Inferior parietal cortex (tissue), 1 donor: ENCODE data around the gene EFS.
A peak's percentile ranks its signal among the peaks of the same experiment; 100 is the strongest.

Experiments
- DNase-seq: peaks from one replicate; pipeline ENCODE4 v3.0.0-alpha.2; 2016; ENCODE audit errors: extremely low spot score

Gene EFS

DNA sequence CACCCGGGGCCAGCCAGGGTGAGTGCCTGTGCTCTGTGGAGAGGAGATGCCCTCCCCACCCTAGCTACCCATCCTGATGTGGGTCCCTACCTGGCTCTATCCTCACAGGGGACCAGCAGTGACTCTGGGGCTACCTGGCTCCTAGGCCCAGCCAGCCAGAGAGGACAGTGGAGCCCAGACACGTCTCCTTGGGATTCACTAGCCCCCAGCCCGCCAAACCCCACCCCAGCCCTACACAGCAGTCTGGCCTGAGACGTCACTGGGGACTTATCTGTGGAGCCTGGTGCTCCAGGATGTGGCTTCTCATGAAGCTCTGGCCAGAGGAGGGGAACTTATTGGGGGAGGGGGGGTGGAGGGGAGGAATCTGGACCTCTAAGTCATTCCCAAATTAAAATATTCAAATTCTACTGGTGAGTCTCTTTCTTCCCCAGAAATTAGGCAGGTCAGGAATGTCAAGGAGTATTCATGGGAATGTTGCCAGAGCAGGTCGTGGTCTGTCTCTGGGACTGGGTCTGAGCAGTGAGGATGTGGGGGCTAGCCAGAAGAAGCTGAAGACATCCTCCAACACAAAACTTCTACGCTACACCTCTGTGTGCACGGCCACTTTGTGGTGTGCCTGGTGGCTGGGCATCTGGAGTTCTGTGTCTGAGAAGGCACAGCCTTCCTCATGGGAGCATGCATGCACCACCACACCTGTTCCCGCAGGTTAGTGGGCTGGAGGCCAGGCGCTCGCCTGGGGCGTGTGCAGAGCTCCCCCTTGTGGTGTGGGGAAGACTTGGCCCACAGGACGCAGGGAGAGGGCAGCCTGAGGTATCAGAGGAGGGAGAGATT, 14.6 kb upstream of the EFS start:
- peak; percentile 36 for DNase-seq

DNA sequence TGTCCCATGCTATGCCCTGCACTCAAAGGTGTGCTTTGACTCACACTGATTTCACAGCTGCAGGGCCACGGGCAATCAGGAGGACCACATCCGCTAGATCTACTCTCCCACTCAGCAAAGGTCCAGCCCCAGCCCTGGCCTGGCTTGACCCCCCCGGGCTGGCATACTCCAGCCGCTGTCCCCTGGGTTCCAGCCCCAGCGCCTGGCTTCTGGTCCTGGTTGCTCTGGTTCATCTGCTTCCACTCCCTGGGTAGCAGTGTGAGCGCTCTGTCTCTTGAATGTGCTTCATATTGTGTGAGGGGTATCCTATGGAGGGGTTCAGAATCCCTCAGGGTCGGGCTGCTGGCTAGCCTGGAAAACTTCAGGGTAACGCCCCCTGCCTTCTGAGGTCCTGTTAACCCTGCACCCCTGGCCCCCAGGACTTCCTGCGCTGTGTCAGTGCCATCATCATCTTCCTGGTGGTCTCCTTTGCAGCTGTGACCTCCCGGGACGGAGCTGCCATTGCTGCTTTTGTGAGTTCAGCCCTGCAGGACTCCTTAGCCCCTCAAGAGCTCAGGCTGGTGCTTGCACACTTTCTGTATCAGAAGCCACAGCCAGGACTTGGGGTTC, 13.7 kb upstream of the EFS start:
- DNase-seq: no peak

DNA sequence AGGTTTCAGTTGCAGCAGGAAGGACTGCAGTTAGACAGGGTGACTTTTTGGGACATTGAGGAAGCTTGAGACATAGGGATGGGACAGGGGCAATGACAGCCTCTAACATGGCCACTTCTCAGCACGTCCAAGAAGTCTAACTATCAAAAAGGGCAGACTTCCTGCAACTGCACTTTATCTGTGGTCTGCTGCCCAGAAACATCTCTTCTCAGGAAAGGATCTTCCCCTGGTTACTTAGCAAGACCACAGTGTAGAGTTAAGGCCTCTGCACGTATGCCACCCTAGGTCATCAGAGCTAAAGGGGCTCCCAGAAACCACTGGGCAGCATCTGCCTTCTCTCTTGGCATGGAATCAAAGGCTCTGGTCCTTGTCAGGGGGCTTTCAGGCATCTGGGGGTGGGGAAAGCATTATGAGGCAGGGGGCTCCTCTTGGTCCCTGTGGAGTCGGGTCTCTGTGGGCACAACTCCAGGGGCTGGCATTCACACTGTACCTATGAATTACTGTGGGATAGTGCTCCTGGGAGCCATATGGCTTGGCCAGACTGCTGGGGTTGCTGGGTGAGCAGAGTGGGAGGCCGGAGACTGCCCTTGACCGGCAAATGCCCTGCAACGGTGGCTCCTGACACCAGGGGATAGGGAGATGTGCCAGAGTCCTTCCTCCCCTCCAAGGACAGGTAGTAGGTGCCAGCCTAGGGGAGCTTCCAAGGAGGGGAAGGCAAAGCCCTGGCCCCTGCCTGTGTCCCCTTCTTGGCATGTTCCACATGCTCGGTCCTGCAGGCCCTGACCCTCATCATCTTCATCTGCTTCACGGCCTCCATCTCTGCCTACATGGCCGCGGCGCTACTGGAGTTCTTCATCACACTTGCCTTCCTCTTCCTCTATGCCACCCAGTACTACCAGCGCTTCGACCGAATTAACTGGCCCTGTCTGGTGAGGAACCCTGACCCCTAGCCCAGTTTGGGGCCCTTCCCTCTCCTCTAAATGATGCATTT, 12.9 kb upstream of the EFS start:
- DNase-seq: peak; percentile 21

DNA sequence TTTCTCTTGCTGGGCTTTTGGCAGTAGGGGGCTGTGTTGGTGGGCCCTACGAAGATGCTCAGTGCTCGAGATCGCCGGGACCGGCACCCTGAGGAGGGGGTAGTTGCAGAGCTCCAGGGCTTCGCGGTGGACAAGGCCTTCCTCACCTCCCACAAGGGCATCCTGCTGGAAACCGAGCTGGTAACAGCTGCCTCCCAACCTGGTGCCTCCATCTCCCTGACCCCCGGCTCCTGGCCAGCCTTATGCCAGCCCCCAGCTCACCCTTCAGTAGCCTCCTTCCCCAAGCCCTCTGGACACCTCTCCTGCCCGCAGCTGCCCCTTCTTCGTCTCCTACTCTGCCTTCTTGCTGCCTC, 12.2 kb upstream of the EFS start:
- DNase-seq: no peak

DNA sequence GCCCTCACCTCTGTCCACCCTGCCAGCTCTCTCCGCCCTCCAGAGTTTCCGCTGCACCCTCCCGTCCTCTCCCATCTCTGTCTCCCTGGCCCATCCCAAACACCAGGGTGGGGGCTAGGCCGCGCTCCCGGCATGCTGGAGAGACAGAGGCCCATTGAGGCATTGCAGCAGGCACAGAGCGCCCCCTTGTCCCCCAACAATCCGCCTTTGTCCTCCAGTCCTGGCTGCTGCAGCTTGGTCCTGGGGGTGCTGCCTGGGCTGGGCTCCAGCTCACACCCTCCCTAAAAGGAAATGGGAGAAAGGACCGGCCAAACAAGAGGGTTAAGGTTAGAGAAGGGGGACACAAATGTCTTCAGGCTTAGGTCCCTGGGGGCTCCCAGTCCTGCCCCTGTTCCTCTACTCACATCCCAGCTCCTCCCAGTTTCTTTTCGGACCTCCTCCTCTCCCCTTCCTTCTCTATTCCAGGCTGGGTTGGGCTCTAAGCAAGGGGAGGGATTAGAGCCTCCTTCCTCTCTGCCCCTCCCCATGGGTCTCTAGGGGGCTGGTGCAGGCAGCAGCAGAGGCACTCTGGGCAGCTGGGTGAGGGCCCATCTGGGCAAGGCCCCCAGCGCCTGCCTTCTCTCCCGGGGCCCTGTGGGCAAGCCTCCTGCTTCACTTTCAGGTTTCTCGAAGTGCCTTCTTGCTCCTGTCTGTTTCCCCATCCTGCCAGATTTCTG, 11.7 kb upstream of the EFS start, which contains the start of gene CMTM5:
Gene CMTM5 (plus strand): TSS at position 565 of the 716 bp plus-strand sequence. CDS start 206 bp downstream, outside the sequence.
- DNase-seq: peak; percentile 83

DNA sequence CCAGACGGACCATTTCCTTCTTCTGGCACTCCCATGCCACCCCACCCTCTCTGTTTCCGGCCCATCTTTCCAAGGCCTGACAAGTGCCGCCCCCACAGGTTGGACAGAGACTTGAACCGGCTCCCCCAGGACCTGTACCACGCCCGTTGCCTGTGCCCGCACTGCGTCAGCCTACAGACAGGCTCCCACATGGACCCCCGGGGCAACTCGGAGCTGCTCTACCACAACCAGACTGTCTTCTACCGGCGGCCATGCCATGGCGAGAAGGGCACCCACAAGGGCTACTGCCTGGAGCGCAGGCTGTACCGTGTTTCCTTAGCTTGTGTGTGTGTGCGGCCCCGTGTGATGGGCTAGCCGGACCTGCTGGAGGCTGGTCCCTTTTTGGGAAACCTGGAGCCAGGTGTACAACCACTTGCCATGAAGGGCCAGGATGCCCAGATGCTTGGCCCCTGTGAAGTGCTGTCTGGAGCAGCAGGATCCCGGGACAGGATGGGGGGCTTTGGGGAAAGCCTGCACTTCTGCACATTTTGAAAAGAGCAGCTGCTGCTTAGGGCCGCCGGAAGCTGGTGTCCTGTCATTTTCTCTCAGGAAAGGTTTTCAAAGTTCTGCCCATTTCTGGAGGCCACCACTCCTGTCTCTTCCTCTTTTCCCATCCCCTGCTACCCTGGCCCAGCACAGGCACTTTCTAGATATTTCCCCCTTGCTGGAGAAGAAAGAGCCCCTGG, 10.7 kb upstream of the EFS start:
- DNase-seq: no peak

DNA sequence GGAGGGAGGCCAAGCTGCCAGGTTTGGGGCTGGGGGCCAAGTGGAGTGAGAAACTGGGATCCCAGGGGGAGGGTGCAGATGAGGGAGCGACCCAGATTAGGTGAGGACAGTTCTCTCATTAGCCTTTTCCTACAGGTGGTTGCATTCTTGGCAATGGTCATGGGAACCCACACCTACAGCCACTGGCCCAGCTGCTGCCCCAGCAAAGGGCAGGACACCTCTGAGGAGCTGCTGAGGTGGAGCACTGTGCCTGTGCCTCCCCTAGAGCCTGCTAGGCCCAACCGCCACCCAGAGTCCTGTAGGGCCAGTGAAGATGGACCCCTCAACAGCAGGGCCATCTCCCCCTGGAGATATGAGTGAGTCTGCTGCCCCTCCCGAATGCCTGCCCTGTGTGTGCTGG, 8.1 kb upstream of the EFS start:
- no peak for DNase-seq

DNA sequence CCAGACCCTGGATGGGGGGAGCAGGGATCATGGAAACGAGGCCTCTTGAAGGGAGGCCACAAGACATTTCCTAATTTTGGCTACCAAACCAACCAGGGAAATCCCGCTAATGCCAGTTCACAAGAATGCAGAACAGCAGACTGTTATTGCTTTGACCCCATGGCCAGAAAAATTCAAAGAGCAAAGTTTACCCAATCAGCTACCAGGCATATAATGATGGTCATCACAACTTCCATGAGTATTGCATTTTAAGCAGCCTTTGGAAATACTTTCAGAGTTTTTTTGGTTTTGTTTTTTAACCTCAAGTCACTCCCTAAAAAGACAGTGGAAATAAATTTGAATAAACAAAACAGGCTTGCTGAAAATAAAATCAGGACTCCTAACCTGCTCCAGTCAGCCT, 7.5 kb upstream of the EFS start, which contains the start of gene IL25:
Gene IL25 (plus strand): TSS at position 301 of the 400 bp plus-strand sequence.
- no peak for DNase-seq

DNA sequence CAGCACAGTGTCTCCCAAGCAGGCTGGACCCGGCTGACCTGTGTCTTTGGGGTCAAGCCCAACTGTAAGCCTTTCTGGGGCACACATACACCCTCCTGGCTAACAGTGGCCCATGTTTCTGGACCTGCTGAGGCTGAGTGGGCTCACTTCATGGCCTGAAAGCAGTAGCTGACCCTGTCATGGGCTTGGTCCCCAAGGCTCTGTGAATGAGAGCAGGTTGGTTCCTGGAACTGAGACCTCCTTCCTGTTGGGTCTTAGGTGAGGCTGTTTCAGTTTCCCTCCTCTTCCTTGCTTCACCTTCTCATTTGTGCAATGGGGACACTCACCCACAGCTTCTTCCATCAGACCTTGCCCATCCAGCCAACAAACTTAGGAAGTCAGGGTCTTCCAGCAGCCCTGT, 6.9 kb upstream of the EFS start:
- DNase-seq: no peak

DNA sequence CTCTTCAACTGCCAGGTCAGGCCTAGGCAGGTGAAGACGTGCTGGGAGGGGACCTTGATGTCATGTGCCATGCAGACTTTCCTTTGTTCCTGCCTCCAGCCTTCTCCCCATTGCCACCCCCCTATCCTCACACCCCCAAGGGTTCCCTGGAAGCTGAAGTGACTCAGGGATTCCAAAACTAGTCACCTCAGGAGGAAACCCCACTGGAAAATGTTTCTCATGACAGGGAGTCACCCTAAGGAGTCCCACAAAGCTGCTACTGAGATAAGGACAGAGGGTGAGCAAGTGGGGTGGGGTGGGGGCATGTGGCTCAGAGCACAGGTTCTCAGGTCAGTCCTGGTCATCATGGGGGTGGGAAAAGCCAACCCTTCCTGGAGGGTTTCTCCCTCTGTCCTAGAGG, 5.2 kb upstream of the EFS start:
- DNase-seq: no peak

DNA sequence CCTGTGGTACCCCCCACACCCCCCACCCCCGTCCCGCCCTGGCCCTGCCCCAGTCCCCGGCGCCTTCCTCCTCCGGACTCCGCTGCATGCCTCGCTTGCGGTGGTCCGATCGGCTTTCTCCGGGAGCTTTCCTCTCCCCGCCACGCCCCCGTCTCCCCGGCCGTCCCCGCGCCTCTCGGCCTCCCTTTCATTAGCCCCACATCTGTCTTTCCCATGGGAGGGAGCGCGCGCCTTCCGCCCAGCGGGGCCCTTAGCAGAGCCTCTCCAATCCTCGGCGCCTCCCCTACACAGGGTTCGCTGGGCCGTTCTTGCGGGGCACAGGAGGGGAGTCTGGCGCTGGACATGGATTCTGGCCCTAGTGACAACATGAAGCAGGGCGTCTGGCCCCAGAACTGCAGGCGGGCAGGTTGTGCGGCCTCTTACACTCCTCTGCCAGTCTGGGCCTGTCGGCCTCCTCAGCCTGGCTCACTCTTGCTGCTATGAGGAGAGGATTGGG, 1.5 kb upstream of the EFS start:
- peak; percentile 31 for DNase-seq

DNA sequence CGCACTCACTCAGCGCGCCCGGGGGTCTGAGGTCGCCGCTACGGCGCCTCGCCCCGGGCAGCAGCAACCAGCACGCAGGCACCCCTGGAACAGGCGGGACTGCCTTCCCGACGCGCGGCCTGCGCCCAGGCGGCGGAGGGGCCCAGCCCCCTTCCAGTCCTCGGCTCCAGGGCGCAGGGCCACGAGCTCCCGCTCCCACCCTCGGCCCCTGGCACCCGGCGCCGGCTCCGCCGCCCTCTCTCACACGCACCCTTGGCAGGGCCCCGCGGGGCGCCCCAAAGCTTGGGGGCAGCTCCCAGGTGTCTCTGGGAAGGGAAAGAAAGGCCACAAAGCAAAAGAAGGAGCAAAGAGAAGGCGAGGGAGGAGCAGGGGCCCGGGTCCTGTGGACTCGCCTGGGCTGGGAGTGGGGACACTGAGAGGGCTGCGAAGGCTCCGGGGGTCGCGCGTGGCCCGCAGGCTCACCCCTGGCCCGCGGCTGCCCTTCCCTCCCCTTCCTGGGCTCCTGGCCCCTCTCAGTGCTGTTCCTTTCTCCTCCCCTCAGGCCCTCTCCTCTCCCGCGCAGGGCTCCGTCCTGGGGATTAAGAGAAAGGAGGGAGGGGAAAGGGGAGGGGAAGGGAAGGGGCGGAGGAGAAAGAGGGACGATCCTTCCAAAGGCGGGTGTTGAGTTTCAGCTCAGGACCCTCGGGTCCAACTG, 907 bp upstream of the EFS start:
- peak; percentile 38 for DNase-seq

DNA sequence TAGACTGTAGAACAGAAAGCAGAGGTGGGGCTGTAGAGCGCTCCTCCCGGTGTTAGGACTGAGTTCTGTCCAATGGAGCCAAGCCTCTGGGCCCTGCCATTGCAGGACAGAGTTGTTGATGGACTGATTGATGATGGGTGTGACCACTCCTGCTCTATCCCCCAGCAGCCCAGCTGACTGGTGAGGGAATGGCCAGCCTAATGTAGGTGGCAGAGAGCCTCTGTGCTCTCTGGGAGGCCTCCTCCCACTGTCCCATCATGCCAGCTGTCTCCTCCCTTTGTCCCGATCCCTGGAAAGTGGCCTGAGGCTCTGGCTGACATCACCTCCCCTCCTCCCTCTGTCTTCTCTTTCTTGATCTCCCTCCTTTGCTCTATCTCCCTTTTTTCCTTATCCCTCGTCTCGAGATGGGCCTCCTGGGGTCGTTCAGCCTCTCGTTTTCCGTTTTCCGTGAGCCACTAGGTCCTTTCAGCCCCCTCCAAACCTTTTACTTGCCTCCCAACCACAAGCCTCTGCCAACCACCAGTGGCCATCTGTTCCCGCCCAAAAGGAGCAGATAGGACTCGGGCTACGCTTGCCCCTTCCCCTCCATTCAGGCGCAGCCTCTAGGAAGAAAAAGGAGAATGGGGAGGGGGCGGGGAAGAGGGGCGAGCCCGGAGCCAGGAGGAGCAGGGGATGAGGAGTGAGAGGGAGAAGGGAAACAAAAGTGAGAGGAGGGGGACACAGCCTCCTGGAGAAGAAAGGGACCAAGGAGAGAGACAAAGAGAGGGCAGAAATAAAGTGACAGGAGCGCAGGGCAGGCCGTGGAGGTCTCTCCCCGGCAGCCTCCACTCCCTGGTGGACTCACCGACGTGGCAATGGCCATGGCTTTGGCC, 572 bp downstream of the EFS start:
- DNase-seq: peak; percentile 70

DNA sequence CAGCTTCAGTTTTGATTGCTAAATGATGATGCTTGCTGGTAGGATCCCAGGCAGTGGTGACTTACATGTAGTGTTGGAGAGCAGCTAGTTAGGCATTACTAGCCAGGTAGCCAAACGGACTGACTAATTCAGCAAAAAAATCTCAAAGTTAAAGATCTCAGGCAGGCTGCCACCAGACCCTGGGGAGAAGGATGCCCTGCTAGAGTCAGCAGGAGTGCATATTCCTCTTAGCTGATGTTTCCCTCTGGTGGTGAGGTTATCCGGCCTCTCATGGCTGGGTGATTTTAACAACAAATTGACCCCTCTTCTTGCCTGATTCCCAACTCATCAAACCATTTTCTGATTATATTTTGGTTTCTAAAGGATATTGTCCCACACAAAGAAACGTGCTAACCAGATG, 2.8 kb downstream of the EFS start:
- peak; percentile 11 for DNase-seq

DNA sequence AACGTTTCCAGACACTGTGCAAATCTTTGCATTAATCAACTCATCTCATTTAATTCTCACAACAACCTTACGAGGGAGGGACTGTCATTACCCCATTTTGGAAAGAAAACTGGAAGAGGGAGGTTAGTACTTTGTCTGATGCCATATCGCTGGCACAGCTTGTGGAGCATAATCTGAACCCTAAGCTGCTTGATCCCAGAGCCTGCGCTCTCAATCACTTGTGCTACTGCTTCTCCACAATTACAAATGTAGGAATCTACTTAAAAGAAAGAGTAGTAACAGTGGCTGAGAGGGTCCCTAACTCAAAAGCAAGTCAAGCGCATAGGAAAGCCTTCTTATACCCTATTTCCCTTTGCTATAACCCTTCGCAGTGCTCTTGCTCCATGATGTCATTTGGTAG, 3.2 kb downstream of the EFS start:
- DNase-seq: no peak

DNA sequence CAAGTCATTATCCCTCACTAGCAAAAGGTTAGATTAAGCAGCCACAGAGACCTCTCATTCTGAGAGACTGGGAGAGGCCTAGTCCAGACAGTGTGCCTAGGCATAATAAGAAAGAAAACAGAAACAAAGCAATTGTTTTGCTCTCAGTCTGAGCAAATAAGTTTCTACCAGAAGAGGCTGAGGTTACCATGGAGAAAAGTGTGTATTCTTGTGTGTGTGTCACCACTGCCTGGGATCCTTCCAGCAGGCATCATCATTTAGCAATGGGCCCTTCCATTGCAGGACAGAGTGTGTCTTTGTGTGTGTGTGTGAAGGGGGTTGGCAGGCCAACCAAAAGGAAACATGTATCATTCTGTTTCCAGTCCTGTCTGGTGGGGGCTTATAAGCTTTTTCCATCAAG, 3.7 kb downstream of the EFS start:
- peak; percentile 44 for DNase-seq

DNA sequence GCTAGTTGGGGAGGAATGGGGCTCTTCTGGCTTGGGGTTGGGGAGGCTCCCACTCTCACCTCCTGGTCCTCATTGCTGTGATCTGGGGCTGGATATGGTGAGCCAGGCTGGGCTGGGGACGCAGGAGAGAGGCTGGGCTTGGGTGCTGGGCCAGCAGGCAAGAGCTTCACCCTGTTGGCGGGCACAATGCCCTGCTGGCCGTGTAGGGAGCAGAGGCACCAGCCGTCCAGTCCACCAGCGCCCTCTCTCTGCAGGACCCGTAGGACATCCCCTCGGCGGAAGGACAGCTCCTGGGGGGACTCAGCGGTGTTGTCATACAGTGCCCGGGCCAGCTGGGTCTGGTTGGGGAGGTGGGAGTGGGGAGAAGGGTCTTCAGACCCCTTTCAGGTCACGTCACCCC, 4.5 kb downstream of the EFS start:
- DNase-seq: peak; percentile 44

DNA sequence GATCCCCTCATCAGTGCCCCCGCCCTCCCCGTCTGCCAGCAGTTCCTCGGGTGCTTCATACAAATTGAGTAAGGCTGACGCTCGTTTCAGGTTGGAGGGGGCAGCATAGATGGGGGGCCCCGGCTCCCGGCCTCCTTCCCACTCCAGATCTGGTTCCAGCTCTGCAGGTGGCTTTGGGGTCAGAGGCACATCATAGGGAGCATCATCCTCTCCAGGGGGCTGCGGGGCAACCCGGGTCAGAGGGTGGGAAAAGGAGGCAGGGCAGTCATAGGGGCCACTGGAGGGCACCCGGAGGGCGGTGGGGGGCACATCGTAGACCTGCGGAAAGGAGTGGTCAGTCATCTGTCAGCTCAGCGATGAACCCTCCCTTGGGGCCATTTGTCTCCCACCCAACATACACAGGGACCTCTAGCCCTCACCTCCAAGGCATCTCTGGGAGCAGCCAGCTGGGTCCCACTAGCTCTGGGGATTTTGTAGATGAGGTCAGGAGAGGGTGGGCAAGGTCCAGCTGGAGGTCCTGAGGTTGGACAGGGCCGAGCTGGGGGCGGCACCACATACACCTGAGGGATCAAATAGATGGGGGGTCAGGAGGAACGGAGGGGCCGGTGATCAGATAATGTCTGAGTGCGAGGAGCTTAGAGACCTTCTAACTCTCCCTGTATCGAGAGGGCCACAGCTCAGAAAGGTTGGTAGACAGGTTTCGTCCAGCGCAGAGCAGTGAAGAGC, 5.1 kb downstream of the EFS start:
- DNase-seq: no peak
